ENCODE measurements around the gene PEA15.

GRCh38 chr1:160237558-160237957 is 32.4 kb downstream of the PEA15 start:
- no peak for TF ChIP-seq YY1 (IDR thresholded peaks at IDR 0.05; ENCODE audit: insufficient read depth, insufficient read length)
- TF ChIP-seq SUZ12 (IDR thresholded peaks at IDR 0.05; ENCODE audit: extremely low read depth, insufficient read depth, insufficient read length): no peak
- no peak for TF ChIP-seq ZNF274 (IDR thresholded peaks at IDR 0.05; ENCODE audit: low read depth, low read length)

Measured in NT2/D1 (cell line).